Activated CD4-positive, CD25-positive, alpha-beta regulatory T cell treated with anti-CD3 and anti-CD28 coated beads, Interleukin-2, amount 50 U/mL, for 72 hours (primary cell): Measurements from ENCODE around the gene P4HA3.

Source experiments
- DNase-seq: peaks from one replicate; pipeline ENCODE4 v3.0.0; 2021

Gene P4HA3

DNA sequence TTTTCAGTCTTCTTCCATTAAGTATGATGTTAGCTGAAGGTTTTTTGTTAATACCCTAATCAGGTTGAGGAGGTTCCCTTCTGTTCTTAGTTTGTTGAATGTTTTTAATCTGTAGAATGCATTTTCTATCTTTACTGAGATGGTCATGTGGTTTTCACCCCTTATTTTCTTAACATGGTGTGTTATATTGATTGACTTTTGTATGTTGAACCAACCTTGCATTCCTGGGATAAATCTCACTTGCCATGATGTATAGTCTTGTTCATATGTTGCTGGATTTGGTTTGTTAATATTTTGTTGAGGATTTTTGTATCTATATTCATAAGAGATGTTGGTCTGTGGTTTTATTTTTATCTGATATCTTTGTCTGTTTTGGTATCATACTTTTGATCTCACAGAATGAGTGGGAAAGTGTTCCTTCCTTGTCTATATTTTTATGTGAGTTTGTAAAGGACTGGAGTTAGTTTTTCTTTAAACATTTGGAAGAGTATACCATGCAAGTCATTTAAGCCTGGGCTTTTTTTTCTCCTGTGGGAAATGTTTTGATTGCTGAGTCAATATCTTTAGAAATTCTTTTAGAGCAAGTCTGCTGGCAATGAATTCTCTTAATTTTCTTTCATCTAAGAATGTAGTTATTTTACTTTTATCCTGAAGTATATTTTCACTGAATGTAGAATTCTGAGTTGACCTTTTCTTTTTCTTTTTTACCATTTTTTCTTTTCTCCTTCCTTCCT is 5.5 kb upstream of the P4HA3 start:
- DNase-seq, result no peak

DNA sequence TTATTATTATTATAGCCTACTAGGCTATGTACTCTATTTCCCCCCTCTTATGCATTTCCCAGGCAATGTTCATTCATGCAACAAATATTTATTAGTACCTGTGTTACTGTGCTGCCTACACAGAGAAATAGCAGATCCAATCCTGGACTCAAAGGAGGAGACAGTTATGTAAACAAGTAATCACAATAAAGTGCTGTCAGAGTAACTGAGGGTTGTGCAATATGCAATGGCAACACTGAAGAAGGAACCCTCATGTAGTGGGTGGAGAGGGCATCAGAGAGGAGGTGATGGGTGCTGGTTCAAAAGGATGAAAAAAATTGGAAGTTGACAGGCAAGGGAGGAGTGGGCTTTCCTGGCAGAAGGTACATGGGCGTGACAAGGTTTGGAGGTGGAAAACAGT is 886 bp upstream of the P4HA3 start:
- DNase-seq, result no peak

GRCh38 chr11:74310857-74311256 is 583 bp downstream of the P4HA3 start:
- DNase-seq, result no peak

DNA sequence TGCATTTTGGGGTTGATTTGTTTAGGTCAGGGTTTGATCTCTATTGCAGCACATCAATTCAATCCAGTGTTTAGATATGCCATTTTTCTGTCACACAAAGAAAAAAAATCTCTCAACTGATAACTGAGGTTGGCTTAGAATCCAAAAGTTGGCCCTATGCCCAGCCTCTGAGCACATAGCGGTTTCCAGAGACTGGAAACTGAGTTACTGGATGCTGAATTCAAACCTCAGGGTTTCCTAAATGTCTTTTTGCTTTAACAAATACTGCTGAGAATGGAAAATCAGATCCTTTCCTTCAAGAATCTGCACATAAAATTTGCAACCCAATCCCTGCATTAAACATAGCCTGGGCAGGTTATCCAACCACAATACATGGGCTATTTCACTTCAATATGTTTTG is 4.0 kb downstream of the P4HA3 start:
- DNase-seq, result no peak

GRCh38 chr11:74306435-74307175 is 4.8 kb downstream of the P4HA3 start:
- DNase-seq, result no peak

DNA sequence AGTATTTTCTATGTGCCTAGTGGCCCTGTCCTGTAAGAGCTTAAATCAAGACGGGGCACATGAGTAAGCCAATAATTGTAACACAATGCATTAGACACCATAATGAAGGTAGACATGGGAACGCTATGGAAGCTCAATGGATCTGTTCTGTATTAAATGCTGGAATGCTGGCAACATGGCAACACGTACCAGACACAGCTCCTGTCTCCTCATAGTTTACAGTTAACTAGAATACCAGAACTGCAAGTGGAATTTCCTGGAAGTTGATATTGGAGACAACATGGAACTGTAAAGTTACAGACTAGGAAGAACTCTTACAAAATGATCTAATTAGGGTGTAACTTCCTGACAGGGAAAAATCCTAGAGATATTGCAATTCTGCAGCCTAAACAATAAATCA is 12.4 kb downstream of the P4HA3 start:
- no peak for DNase-seq

DNA sequence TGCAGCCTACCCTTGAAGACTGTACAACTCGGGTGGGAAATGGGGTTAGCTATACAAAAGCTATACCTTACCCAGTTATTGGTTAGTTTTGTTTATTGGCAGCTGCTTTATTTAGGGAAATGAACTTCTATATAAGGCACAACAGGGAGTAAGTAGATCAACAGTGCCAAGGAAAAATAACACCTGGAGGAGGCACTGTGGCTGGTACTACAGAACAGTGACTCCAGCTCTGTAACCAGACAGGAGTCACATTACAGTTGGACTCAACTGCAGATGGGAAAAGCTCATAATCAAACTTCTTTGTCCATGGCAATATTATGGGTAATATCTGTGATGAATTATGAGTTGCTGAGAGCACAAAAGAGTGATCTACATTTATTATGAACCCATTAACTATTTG is 14.0 kb downstream of the P4HA3 start:
- no peak for DNase-seq

- no peak for DNase-seq
These were observed 22.5 kb downstream of the P4HA3 start for GRCh38 chr11:74288911-74289310.

- DNase-seq, result no peak
These were observed 23.3 kb downstream of the P4HA3 start for GRCh38 chr11:74288161-74288560.

DNA sequence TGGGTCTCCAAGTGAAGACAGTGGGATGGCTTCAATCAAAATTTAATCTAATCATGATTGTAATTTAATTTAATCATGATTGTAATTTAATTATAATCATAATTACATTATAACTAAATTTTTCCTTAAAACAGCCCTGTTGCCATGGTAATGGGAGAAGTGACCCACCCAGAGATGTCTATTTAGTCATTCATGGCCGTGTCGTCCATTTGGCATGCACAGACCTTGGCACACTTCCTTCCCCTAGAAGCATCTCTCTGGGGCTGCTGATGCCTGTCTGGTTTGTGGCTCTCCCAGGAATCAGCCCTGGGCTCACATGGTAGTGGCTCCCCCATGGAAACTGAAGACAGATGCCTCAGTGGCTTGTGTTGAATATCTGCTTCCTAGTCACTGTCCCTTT is 27.0 kb downstream of the P4HA3 start:
- no peak for DNase-seq

- no peak for DNase-seq
These were observed 27.8 kb downstream of the P4HA3 start for GRCh38 chr11:74283580-74284180.

DNA sequence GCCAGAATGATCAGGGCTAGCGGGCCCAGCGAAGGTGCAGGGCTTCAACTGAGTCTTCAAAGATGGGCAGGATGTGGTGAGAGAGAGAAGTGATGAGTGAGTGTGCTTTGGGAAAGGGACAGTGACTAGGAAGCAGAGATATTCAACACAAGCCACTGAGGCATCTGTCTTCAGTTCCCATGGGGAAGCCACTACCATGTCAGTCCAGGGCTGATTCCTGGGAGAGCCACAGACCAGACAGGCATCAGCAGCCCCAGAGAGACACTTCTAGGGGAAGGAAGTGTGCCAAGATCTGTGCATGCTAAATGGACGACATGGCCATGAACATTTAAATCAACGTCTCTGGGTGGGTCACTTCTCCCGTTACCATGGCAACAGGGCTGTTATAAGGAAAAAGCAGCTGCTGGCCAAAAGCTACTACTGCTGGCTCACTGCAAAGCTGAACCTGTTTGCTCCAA is 28.5 kb downstream of the P4HA3 start:
- no peak for DNase-seq

DNA sequence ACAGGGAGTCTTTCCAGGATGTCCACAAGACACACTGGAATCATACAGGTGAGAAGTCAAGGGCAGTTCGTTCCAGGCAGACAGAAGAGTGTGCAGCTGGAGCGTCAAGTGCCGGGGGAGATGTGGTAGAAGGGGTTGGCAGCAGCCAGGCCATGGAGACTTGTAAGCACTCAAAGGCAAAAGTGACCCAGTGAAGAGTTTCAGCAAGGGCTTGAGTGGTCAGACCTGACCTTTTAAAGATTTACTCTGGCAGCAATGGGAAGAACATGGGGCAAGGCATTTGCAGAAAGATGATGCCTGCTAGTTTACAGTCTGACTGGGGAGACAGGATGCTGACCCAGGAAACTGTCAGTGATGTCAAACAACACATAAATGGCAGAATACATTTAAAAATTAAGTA is 29.0 kb downstream of the P4HA3 start:
- DNase-seq, result no peak

GRCh38 chr11:74280494-74280893 is 30.9 kb downstream of the P4HA3 start:
- DNase-seq, result no peak

DNA sequence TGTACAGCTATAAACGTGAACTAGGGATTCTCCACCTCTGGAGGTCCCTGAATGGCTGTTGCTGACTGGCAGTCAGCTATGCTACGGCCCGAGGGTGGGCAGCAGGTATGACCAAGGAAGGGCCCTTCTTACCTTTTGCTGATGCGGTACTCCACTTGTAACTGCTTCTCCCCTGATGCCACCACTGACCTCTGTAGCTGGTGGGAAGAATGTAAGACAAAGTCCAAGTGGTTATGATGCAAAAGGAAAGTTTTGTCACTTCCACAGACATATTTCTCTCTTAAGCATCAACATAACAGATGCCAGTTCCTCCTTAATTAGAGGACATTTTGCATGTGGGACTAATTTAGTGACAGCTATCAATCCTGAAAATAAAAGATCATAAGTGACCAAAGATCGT is 32.2 kb downstream of the P4HA3 start:
- no peak for DNase-seq

GRCh38 chr11:74278721-74279161 is 32.7 kb downstream of the P4HA3 start:
- DNase-seq, result no peak

DNA sequence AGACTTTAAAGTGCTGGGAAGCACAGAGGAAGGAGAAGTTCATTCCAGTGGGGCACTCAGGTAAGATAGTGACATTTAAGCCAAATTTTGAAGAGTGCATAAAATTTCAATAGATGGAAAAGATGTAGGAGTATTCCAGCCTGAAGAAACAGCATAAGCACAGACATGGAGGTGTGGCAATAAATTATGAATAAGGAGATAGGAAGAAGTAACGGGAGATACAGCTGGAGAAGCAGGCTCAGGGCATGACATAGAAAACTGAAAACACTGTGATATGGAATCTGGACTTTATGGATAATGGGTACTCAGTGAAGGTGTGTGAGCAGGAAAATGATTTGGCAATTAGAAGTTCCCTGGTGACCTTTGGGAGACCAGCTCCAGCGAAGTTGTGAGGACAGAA is 33.3 kb downstream of the P4HA3 start:
- no peak for DNase-seq

DNA sequence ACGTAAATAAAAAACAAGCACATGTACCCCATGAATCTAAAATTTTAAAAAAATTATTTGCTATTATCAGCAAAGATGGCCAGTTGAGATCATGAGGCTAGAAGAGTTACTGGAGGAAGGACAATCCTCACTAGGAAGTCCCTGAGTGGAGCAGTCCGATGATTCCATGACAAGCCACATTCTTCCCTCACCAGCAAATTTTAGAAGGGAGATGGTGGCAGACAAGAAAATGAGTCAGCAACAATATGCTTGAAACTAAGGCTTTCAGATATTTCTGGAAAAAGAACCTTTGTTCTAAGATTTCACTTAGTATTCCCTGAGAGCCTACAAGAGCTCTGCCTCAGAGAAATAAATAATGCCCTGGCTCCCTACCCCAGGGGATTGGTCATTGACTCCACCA is 34.9 kb downstream of the P4HA3 start:
- DNase-seq, result no peak

- no peak for DNase-seq
These were observed 39.2 kb downstream of the P4HA3 start for GRCh38 chr11:74272276-74272675.

- no peak for DNase-seq
These were observed 42.2 kb downstream of the P4HA3 start for GRCh38 chr11:74269161-74269811.

- DNase-seq, result no peak
These were observed 43.0 kb downstream of the P4HA3 start for GRCh38 chr11:74268456-74268855.

DNA sequence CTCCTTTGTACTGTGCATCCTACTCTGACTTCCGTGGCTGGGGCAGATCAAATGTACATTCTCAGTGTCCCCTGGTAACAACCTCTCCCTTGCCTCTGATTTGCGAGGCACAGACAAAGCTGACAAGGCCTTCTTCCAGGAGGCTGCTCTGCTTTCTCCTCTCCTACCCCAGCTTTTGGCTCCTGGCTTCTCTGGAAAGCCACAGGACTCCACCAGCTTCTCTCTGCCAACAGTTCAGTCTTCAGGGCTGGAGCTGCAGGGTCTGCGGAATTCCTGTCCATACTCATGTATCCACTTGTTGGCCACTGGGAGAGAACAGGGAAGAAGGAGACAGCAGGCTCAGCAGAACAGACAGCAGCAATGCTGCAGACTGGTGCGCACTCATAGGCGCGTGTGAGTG is 44.4 kb downstream of the P4HA3 start:
- DNase-seq, result no peak

- DNase-seq, result no peak
These were observed 46.2 kb downstream of the P4HA3 start for GRCh38 chr11:74265256-74265655.

GRCh38 chr11:74262725-74263124 is 48.7 kb downstream of the P4HA3 start:
- DNase-seq, result no peak
